DMS 273 (cell line): Measurements from ENCODE around the gene SOX6.
A peak's percentile ranks its signal among the peaks of the same experiment; 100 is the strongest.

Source experiments
- DNase-seq: peaks from one replicate; lab custom pipeline; 2025; ENCODE audit not compliant: unreplicated experiment; lab: John Stamatoyannopoulos, UW

SOX6 gene

GRCh38 chr11:16194566-16194965, 161.8 kb downstream of the SOX6 start:
- DNase-seq = no peak

DNA sequence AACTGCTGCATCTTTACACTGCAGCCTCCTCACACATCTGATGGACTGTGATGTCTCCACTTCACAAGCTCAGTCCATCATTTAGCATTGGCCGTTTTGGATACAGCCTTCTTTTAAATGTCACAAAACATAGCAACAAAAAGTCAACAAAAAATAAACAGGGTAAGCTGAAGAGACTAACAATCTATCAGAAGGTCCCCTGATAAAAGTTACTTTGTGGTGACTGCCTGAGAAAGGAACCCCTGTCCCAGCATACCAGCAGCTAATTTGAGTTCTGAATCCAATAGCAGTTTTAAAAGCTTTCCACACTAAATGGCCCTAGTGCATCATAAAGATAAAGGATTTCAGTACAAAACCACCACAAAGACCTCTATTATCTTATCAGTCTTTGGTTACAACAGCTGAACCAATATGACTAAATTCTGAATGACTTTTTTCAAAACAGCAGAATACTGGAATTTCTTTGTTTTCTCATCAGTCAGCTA, 162.4 kb downstream of the SOX6 start:
- no peak for DNase-seq

DNA sequence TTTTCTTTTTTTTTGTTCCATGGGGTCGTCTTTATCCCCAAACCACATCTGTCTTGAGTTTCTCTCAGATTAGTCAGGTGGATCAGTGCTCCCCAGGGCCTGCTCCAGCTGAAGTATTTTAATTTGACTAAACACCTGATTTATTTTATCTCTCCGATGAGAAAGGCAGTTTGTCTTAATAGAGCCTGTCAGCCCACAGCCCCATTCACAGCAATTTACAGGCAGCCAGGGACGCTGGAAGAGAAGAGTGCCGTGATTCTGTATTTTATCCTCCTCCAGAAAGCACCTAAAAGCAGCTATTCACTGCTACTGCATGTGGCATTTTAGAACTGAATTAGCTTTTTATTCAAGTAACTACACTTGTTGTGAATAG, 164.5 kb downstream of the SOX6 start:
- no peak for DNase-seq

DNA sequence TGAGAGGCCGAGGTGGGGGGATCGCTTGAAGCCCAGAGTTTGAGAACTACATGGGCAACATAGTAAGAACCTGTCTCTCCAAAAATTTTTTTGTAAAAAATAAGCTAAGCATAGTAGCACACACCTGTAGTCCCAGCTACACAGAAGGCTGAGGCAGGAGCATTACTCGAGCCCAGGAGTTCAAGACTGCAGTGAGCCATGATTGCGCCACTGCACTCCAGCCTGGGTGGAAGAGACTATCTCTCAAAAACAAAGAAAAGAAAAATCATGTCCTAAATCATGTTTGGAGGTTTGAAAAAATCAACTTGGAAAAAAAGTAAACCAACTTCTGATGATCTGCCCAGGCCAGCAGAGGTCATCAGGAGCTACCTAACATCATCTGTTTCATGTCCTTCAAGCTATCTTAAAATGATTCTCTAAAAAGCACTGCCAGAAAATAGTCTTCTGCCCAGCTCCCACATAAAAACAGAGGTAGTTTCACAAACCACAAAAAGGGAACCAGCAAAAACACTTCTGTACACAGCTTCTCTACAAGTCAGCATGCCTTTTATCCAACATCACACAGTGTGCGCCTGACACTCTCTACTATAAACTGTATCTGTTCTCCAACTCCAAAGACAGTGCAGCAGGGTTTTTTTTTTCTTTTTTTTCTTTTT, 165.0 kb downstream of the SOX6 start:
- peak; percentile 14 for DNase-seq

- no peak for DNase-seq
These were observed 169.7 kb downstream of the SOX6 start for GRCh38 chr11:16186680-16187079.

DNA sequence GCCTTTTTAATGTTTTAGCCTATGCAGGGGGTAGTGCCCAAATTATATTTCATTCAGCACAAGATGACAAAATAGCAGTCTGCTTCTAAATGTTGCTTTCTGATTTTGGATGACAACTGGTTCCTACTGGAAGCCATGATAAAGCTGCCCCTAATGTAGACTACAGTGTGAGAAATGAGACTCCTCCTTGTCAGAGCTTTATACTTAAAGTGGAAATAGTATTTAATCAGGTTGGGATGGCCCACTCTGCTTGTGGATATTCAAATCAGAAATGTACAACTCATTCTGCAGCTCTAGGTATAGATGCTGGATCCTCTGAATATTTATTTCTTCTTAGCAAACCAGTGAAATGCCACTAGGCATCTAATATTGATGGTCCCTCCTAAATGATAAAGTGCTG, 171.3 kb downstream of the SOX6 start:
- no peak for DNase-seq

GRCh38 chr11:16184588-16184987, 171.8 kb downstream of the SOX6 start:
- no peak for DNase-seq

DNA sequence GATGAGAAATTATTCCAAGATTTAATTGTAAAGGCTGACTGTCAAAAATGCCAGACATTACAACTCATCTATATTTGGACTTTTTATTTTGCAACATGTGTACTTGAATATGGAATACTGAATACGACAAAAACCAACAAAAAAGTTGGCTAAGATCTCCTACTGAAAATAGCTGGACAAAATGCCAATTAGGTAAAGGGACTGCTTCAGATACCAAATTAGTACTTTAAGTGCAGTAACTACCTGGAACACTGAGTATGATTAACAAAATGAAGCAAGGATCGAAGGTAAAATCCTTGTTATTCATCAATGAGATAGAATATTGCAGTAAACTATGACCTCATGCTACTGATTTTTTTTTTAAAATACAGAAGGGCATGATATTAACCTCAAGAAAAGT, 173.8 kb downstream of the SOX6 start:
- no peak for DNase-seq

DNA sequence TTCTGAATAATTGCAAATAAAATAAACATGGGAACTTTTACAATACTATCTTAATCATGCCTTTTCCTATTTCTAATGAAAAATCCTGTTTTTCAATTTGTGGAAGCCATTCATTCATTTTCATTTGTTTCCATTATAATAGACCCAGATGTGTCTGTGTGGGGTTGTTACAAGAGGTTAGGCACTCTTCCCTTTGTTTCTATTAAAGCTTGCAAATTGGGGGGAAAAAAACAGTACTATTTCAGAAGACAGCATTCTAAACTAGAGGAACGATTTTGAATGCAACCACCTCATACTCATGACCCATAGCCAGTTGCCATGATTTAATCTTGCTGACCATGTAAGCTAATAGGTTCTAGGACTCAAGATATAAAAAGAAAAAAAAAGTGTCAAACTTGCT, 175.5 kb downstream of the SOX6 start:
- no peak for DNase-seq

DNA sequence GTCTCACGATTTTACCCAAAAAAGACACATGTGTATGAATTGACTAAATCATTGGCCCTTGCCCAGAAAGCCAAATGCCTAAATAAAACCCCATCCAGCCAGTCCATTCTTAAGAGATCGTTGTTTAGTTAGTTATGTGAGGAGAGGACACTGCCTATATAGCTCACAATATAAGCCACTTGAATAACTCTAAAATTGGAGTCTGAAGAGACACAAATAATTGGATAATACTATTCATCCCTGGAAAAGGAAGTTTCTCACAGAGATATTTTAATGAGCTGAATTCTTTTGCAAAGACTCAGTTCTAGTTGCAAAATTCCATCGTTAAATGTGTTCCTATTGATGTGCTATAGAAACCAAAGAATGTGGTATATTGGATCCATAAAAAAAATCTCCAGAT, 176.7 kb downstream of the SOX6 start:
- DNase-seq = no peak

DNA sequence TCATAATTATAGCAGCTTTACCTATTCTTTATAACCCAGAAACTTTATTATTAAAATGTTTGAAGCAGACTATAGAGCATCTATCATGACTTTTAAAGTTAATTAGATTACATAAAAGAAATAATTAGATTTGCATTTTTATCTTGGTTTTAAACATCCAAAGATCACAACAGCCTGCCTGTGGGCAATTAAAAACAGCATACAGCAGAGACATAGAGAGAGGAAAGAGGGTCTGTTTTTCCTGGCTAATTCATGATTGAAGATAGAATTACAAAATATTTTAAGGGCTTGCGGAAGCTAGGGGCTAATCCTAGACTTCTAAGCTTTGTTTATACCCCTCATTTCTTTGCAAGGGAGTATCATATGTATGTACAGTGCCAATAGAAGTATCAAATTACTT, 178.1 kb downstream of the SOX6 start:
- DNase-seq = no peak

GRCh38 chr11:16177688-16178087, 178.7 kb downstream of the SOX6 start:
- no peak for DNase-seq

DNA sequence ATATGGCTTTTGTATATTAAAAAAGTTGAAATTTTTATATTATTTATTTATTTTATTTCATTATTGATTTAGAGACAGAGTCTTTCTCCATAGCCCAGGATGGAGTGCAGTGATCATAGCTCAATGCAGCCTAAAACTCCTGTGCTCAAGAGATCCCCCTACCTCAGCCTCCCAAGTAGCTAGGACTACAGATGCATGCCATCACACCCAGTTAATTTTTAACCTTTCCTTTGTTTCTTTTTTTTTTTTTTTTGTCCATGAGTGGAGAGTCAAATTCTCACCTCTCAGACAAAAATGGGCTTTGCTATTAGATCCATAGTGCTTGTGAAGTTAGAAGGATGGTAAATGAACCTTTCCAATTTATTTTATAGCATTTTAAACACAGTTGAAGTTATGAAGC, 182.5 kb downstream of the SOX6 start:
- no peak for DNase-seq

- no peak for DNase-seq
These were observed 184.5 kb downstream of the SOX6 start for GRCh38 chr11:16171882-16172281.

- no peak for DNase-seq
These were observed 186.1 kb downstream of the SOX6 start for GRCh38 chr11:16169956-16170847.

DNA sequence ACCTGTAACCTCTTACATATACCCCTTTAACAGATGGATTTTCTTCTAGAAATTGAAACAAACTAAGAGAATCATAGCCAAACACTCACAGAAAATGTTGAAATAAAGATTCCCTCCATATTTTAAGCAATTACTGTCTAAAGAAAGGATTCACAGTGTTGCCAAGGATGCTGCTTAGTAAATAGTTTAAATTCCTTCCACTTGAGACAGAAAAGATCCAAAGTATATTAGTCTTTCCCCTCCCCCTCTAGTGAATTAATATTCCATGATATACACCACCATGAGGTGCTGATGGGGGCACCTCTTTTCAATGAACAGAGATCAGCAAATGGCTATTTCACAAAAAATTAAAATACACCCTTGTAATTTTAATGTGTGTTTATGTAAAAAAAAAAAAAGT, 186.8 kb downstream of the SOX6 start:
- DNase-seq = no peak

DNA sequence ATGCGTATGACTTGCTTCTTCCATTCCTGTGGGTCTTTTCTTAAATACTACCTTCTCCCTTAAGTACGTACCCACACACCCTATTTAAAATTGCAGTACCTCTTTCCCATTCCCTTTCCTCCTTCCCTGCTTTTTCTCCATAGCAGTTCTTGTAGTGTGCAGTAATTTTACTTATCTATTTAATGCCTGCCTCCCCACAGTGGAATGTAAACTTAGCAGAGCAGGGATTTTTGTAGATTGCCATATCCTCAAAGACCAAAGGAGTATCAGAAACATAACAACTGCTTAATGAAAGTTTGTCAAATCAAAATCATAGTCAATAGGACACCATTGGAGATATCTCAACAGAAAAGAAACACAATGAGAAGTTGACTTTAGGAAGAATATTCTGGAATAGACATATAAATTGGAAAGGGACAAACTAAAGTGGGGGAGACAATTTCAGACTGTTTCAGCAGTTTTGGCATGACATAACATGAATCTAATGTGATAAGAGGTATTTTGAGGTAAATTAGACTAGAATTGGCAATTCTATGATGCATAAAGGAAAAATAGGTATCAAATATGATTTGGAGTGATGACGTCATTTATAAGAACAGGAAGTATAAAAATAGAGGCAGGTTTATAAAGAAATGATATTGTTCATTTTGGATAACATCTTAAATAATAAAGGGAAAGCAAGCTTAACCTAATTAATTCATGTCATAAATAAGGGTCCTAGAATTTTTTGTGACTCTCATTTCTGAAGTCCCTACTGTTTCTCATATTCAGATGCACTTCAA, 188.4 kb downstream of the SOX6 start:
- DNase-seq = no peak

DNA sequence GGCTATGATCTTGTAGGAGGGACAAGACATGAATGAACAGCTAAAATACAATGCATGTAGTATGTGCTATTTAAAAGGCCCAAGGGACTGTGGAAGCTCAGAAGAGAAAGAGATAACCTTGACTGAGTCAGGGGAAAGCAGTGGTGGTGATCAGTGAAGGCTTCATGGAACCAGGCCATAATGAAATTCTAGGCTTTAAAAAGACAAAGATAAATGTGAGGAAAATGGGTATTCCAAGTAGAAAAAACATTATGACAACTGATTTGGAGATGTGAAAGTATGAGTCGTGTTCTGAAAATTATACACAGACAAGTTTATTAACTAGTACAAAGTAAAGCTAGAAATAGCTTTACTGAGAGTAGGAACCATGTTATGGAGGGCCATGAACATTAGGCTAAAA, 189.8 kb downstream of the SOX6 start:
- no peak for DNase-seq

GRCh38 chr11:16160146-16160545, 196.2 kb downstream of the SOX6 start:
- no peak for DNase-seq

DNA sequence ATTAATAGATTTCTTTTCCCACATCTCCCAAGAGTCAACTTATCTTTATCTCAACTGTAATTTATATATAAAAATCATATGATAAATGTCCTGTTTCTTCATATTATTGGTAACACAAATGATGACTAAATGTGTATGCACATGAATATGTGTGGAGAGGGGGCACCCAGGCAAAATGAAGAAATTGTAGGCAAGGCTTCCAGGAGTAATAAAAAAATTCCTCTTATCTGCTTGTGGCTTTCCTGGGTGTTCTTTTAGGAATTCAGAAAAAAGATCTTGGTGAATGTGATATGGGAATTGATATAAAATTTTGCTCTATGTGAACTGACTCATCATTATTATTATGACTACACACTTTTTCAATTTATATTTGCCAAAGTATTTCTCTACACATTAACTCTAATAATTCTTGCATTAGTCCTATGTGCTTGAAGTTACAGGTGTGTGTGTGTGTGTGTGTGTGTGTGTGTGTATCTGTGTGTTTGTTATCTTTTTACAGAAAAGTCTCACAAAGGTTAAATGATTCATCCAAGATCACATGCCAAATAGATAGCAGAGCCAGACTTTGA, 197.8 kb downstream of the SOX6 start:
- no peak for DNase-seq

DNA sequence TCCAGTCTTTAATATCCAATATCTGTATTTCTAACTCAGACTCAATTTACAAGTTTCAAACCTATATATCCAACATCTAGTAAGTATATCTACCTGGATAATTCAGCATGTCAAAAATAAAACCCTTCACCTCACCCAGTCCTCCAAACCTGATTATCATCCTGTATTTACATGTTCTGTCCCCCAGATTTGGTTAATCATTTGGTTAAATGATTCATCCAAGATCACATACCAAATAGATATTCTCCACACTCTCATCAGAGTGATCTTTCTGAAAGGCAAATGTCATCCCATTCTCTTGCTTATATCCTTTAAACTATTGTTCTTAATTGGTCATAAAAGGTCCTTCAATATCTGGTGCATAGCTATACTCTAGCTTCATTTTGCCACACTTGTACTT, 199.0 kb downstream of the SOX6 start:
- DNase-seq = no peak
